Suprapubic skin (tissue), 3 donors: ENCODE results near the gene SLC39A2.

ENCODE experiments used
- CTCF ChIP-seq, 2 donors: fragments of 200-600 bp in 1 of 2; fragments of 450-650 bp in 1 of 2; sonication (generic) in 1 of 2; IDR thresholded peaks; one replicate each; pipeline ENCODE4 v1.5.1; 2016 to 2019; ENCODE audit warnings: antibody characterized with exemption in 2 of 2, mild to moderate bottlenecking in 1 of 2, moderate library complexity in 1 of 2
- EP300 ChIP-seq: sonication (generic); formaldehyde crosslinking; IDR thresholded peaks from one replicate; pipeline ENCODE4 v1.6.1; 2017; ENCODE audit warnings: antibody characterized with exemption
- POLR2A ChIP-seq, 2 donors: fragments of 450-650 bp; IDR thresholded peaks; one replicate each; pipeline ENCODE4 v1.6.1; 2017; ENCODE audit warnings: antibody characterized with exemption in 2 of 2, mild to moderate bottlenecking in 2 of 2, moderate library complexity in 2 of 2

GRCh38 chr14:21018781-21019180 lies 19.7 kb downstream of the SLC39A2 start:
- TF ChIP-seq CTCF (IDR thresholded peaks at IDR 0.05), result no peak
- no peak for TF ChIP-seq EP300
- TF ChIP-seq POLR2A (IDR thresholded peaks at IDR 0.05), result no peak
